Measurements from ENCODE around the gene DDX52.

Gene DDX52

DNA sequence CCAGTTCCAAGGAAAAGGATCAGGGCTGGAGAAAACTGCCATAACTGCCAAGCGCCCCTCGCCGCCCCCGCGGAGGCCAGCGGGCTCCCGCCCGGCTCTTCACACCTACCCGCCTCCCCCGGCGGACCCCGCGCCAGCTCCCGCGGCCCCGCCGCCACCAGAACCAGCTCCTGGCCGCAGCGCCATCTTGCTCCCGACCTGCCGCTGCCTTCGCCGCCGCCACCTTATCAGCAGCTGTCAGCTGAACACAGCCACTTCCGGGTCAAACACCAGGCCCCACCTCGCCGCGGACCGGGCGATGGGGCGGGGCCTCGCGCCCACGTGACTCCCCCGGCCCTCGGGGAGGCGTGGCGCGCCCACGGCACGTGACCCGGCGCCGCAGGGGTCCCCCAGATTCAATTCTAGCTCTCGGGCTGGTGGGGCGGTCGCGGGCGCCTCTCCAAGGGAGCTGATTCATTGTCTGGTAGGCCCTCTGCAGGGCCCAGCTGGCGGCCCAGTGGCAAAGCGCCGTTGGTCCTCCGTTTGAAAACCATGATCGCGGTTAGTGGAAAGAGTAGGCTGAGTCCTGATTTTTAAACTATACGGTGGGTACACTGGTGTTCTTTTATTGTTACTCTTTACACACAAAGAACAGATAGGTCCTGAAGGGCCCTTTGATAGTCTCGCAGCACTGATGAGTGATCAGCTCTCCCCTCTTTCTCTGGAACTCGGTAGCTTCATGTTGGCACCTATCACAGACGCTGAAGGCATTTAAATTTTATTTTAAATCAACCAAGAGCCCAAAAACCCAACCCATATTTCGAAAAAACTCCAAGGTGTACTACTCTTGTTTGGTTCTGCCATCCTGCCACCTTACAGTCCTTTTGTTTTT lies 33.8 kb downstream of the DDX52 start, which contains the start of gene SYNRG:
TSS of gene SYNRG (minus strand) at position 249 of the 871 bp plus-strand sequence. CDS start at position 186, 63 bp downstream.
- peak within 1 kb of the TSS; percentile 99 for H3K4me3 ChIP-seq (ENCODE audit: control insufficient read depth, low read depth, low read length)
- peak; percentile 82 for DNase-seq (ENCODE audit: low read depth)
- TF ChIP-seq, protein P1, sequence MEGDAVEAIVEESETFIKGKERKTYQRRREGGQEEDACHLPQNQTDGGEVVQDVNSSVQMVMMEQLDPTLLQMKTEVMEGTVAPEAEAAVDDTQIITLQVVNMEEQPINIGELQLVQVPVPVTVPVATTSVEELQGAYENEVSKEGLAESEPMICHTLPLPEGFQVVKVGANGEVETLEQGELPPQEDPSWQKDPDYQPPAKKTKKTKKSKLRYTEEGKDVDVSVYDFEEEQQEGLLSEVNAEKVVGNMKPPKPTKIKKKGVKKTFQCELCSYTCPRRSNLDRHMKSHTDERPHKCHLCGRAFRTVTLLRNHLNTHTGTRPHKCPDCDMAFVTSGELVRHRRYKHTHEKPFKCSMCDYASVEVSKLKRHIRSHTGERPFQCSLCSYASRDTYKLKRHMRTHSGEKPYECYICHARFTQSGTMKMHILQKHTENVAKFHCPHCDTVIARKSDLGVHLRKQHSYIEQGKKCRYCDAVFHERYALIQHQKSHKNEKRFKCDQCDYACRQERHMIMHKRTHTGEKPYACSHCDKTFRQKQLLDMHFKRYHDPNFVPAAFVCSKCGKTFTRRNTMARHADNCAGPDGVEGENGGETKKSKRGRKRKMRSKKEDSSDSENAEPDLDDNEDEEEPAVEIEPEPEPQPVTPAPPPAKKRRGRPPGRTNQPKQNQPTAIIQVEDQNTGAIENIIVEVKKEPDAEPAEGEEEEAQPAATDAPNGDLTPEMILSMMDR (IDR thresholded peaks at IDR 0.05; ENCODE audit: control insufficient read depth, insufficient read depth, low read depth, low read length, missing control alignments), result peak; percentile 40

DNA sequence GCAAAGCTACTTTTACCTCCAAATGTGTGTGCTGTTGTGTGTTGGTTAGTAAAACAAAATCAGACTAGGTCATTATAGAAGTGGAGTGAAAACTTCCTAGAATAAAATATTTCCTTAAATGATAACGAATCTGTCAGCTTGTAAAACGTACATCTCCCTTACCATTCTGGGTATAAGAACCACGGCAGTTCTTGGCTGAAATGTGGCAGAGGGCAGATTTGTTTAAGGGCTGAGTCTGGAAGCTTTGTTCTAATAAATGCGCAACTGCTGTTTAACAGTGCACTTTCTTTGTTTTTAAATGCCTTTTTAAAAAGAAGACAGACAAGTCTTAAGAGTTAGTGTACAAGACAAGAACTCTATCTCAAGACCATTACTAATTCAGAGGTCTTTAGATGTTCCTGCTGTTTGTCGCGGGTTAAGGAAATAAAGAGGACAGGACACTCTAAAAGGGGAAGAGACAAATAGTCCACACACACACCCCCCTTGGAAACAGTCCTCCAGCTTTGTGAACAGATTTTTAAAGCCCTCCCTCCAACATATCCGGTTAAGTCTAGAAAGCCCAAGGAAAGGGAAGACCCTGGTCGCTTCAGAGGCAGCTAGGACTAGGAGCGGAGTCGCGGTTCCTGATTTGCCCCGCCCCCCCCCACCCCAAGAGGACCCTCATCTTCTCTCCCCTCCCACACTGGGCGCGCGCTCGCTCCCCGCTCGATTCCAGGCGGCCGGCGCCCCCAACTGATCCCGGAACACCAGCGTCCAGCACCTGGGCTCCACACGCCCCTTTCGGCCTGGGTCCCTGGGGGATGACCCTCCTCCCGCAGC lies 34.7 kb downstream of the DDX52 start:
- TF ChIP-seq, protein P1 (IDR thresholded peaks at IDR 0.05; ENCODE audit: control insufficient read depth, insufficient read depth, low read depth, low read length, missing control alignments), result no peak
- peak overlapping the region; percentile 99 for H3K4me3 ChIP-seq (ENCODE audit: control insufficient read depth, low read depth, low read length)
- DNase-seq (ENCODE audit: low read depth), result no peak

DNA sequence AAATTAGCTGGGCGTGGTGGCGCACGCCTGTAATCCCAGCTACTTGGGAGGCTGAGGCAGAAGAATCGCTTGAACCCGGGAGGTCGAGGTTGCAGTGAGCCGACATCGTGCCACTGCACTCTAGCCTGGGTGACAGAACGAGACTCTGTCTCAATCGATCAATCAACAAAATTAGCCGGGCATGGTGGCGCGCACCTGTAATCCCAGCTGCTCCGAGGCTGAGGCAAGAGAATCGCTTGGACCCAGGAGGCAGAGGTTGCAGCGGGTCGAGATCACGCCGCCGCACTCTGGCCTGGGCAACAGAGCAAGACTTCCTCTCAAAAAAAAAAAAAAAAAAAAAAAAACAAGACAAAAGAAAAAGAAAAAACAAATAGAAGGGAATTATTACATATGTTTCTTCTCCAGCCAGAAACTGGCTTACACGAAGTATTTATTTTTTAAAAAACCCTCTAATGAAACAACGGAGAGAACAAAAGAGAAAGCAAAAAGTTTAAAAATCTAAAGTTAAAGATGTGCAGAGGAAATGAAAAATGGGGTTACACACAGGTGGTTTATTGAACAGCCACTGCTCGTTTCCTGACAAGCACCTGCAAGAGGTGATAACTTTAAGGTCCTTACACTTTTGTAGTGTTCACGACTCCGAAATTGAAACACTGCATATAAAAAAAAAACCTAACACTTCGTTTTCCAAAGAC lies 35.5 kb downstream of the DDX52 start:
- H3K4me3 ChIP-seq (ENCODE audit: control insufficient read depth, low read depth, low read length), result peak overlapping the region; percentile 99
- no peak for DNase-seq (ENCODE audit: low read depth)
- TF ChIP-seq, protein P1 (IDR thresholded peaks at IDR 0.05; ENCODE audit: control insufficient read depth, insufficient read depth, low read depth, low read length, missing control alignments), result no peak

DNA sequence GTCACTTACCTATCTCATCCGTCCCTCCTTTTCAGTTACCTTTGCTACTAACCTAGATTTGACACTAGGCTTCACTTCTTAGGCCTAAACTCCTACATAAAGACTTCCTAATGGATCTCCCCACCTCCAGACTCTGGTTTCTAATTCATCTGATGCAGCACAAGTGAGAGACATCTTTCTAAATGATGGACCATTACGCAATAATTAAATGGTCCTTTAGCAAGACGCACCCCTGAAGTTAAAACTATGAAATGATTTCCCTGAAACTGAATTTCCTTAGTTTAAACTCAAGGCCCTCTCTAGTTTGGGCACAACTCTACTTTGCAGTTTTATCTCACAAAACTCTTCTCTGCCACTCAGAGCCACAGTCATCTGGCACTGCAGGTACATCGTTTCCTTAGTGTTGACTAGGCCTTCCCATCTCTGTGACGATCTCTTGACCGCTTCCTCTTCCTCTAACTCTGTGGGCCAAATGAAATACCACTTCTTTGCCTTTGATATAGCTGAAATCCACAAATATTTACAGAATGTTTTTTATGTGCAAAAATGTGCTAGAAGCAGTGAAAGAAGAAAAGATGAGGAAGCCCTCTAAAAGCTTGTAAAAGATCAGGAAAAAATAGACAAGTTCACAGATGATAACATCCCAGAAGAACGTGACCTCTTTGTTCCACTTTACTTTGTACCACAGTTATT lies 37.3 kb downstream of the DDX52 start:
- DNase-seq (ENCODE audit: low read depth), result peak; percentile 23
- no peak overlapping the region for H3K4me3 ChIP-seq (ENCODE audit: control insufficient read depth, low read depth, low read length)

DNA sequence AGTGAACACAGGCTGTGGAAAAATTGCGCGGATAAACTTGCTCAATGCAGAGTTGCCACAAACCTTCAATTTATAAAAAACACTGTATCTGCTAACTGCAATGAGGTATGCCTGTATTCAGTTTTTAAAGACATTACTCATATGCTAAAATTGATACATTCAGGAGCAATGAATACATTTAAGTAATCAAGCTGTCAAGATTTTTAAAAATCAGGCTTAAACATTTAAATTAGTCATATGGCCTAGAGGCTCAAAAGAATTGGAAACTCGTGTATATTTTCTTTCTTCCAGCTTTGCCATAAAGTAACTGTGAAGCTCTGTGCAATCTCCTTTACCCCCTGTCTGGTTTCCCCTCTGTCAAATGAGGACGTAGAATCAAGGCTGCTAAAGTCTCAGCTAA lies 38.2 kb downstream of the DDX52 start:
- no peak for DNase-seq (ENCODE audit: low read depth)
- TF ChIP-seq, protein P1 (IDR thresholded peaks at IDR 0.05; ENCODE audit: control insufficient read depth, insufficient read depth, low read depth, low read length, missing control alignments), result no peak
- H3K4me3 ChIP-seq (ENCODE audit: control insufficient read depth, low read depth, low read length), result no peak overlapping the region

More for the DNA sequence above, 37.3 kb downstream of the DDX52 start:
- TF ChIP-seq, protein P1 (IDR thresholded peaks at IDR 0.05; ENCODE audit: control insufficient read depth, insufficient read depth, low read depth, low read length, missing control alignments), result no peak

Measured in AG09309 (cell line).